GM23338 (cell line): ENCODE measurements around the gene ANO5. TPM values are rescaled to one million over a fixed set of nuclear protein-coding genes. Genes with fewer than 3 reads are reported as not detected.

Experiments used
- ATAC-seq: fragments of 200-7000 bp; cut with Tn5 transposase; 3 replicates; pipeline ENCODE4 v1.9.1; 2020
- DNase-seq: peaks from one replicate; pipeline ENCODE4 v3.0.0-alpha.2; 2015; ENCODE audit warnings: low spot score
- H2AFZ ChIP-seq: fragments of 200-600 bp; sonication (generic); 2 replicates; pipeline ENCODE4 v1.8.0; 2016; ENCODE audit warnings: antibody characterized with exemption, mild to moderate bottlenecking, moderate library complexity
- H3F3A ChIP-seq: fragments of 200-600 bp; sonication (generic); replicated peaks from 2 replicates; pipeline ENCODE4 v1.8.0; 2017; ENCODE audit warnings: antibody characterized with exemption, mixed run types, low read depth
- H3K27ac ChIP-seq: fragments of 200-600 bp; sonication (generic); 2 replicates; pipeline ENCODE4 v1.6.1; 2016; ENCODE audit warnings: low read depth
- H3K27me3 ChIP-seq: fragments of 200-600 bp; sonication (generic); 2 replicates; pipeline ENCODE4 v1.8.0; 2016; ENCODE audit warnings: mild to moderate bottlenecking, mixed run types, moderate library complexity; ENCODE audit not compliant: insufficient read depth
- H3K36me3 ChIP-seq: fragments of 200-600 bp; sonication (generic); 2 replicates; pipeline ENCODE4 v1.8.0; 2016; ENCODE audit warnings: mild to moderate bottlenecking; ENCODE audit not compliant: insufficient read depth
- H3K4me1 ChIP-seq: fragments of 200-600 bp; sonication (generic); 2 replicates; pipeline ENCODE4 v1.8.0; 2016; ENCODE audit warnings: mild to moderate bottlenecking, moderate library complexity; ENCODE audit not compliant: insufficient read depth
- H3K4me2 ChIP-seq: fragments of 200-600 bp; sonication (generic); 2 replicates; pipeline ENCODE4 v1.7.1; 2017; ENCODE audit warnings: mixed run types
- H3K4me3 ChIP-seq: fragments of 200-600 bp; sonication (generic); 2 replicates; pipeline ENCODE4 v1.6.1; 2016; ENCODE audit warnings: mixed run types
- H3K79me2 ChIP-seq: fragments of 200-600 bp; sonication (generic); replicated peaks from 2 replicates; pipeline ENCODE4 v1.8.0; 2017; ENCODE audit warnings: mild to moderate bottlenecking; ENCODE audit not compliant: insufficient read depth
- H3K9me2 ChIP-seq: fragments of 200-600 bp; sonication (generic); 2 replicates; pipeline ENCODE4 v1.8.0; 2017; ENCODE audit not compliant: insufficient read depth
- H4K20me1 ChIP-seq: fragments of 200-600 bp; sonication (generic); replicated peaks from 2 replicates; pipeline ENCODE4 v1.8.0; 2017; ENCODE audit warnings: mild to moderate bottlenecking; ENCODE audit not compliant: insufficient read depth
- H3K27ac Mint-ChIP-seq: 2 replicates; pipeline ENCODE4 v1.8.0; 2020; ENCODE audit warnings: inconsistent platforms, mild to moderate bottlenecking, moderate library complexity, mixed read lengths
- H3K27me3 Mint-ChIP-seq: 3 replicates; pipeline ENCODE4 v1.8.0; 2022; ENCODE audit warnings: low read depth, mild to moderate bottlenecking, moderate library complexity, mixed read lengths, inconsistent platforms; ENCODE audit not compliant: insufficient read depth, poor library complexity
- H3K36me3 Mint-ChIP-seq: 3 replicates; pipeline ENCODE4 v1.8.0; 2021; ENCODE audit warnings: low read depth, mild to moderate bottlenecking, inconsistent platforms, moderate library complexity, mixed read lengths
- H3K4me1 Mint-ChIP-seq: 3 replicates; pipeline ENCODE4 v1.8.0; 2020; ENCODE audit warnings: mild to moderate bottlenecking, inconsistent platforms, mixed read lengths
- H3K4me3 Mint-ChIP-seq: 3 replicates; pipeline ENCODE4 v1.8.0; 2021; ENCODE audit warnings: moderate library complexity, mild to moderate bottlenecking, inconsistent platforms, mixed read lengths
- H3K9me3 Mint-ChIP-seq: 3 replicates; pipeline ENCODE4 v1.8.0; 2020; ENCODE audit warnings: moderate library complexity, mild to moderate bottlenecking, inconsistent platforms, mixed read lengths
- CREB1 ChIP-seq: fragments of 250-450 bp; sonication (Bioruptor Pico); IDR thresholded peaks from 2 replicates; pipeline ENCODE4 v1.5.0; 2020; ENCODE audit warnings: low read depth, mild to moderate bottlenecking, moderate library complexity
- ETS1 ChIP-seq: IDR thresholded peaks from 2 replicates; pipeline ENCODE4 v1.6.1; 2016; ENCODE audit warnings: antibody characterized with exemption
- EZH2 ChIP-seq: fragments of 200-600 bp; sonication (generic); IDR thresholded peaks from one replicate; pipeline ENCODE4 v1.8.0; 2017; ENCODE audit warnings: antibody characterized with exemption, mild to moderate bottlenecking, low read depth; ENCODE audit not compliant: unreplicated experiment
- EZH2phosphoT487 ChIP-seq: fragments of 200-600 bp; sonication (generic); IDR thresholded peaks from one replicate; pipeline ENCODE4 v1.8.1; 2018; ENCODE audit warnings: antibody characterized with exemption; ENCODE audit not compliant: unreplicated experiment
- JUNB ChIP-seq: IDR thresholded peaks from one replicate; pipeline ENCODE4 v1.6.1; 2016; ENCODE audit warnings: antibody characterized with exemption; ENCODE audit not compliant: unreplicated experiment
- NANOG ChIP-seq: IDR thresholded peaks from 2 replicates; pipeline ENCODE4 v1.6.1; 2016; ENCODE audit warnings: antibody characterized with exemption, borderline replicate concordance
- REST ChIP-seq: IDR thresholded peaks from one replicate; pipeline ENCODE4 v1.6.1; 2018; ENCODE audit warnings: antibody characterized with exemption; ENCODE audit not compliant: unreplicated experiment
- STAT1 ChIP-seq: IDR thresholded peaks from one replicate; pipeline ENCODE4 v1.6.1; 2016; ENCODE audit warnings: antibody characterized with exemption; ENCODE audit not compliant: unreplicated experiment
- ZNF114 ChIP-seq: fragments of 250-450 bp; sonication (Bioruptor Pico); IDR thresholded peaks from 2 replicates; pipeline ENCODE4 v1.5.0; 2020; ENCODE audit warnings: mild to moderate bottlenecking, moderate library complexity
- ZNF331 ChIP-seq: fragments of 250-450 bp; sonication (Bioruptor Pico); IDR thresholded peaks from 2 replicates; pipeline ENCODE4 v1.5.0; 2020; ENCODE audit warnings: low read depth, mild to moderate bottlenecking, moderate library complexity
- ZNF462 ChIP-seq: fragments of 250-450 bp; sonication (Bioruptor Pico); IDR thresholded peaks from 2 replicates; pipeline ENCODE4 v1.5.0; 2020; ENCODE audit warnings: mild to moderate bottlenecking, moderate library complexity
- polyA plus RNA-seq: library from polyadenylated mRNA; unstranded; fragments of >200 nt; fragmentation: Nextera tagmentation; extraction: Ambion mirVana; gene quantifications from 2 replicates; pipeline ENCODE4 v1.2.1, GENCODE V29; 2016
- total RNA-seq: library from RNA; depleted of rRNA; stranded (reverse); fragments of >200 nt; shearing (Covaris generic); gene quantifications from 2 replicates; pipeline ENCODE4 v1.2.3, GENCODE V29; 2014

The ANO5 gene
- total and polyA plus RNA-seq, 2 experiments from 2014 or later, result 1.8 to 8.3 TPM

GRCh38 chr11:22249871-22250270, 57.0 kb downstream of the ANO5 start (continued):
- TF ChIP-seq ZNF462, result no peak
- no peak for TF ChIP-seq EZH2phosphoT487
- no peak for TF ChIP-seq ZNF114 (CRISPR knock-in tag)
- no peak for TF ChIP-seq STAT1
- no peak for TF ChIP-seq ZNF331 (CRISPR knock-in tag)
- TF ChIP-seq ETS1, result no peak
- TF ChIP-seq NANOG, result no peak

- Mint-ChIP-seq H3K9me3 (no peaks in the 10 kb centered on the region), H3K27ac (no peak overlapping the region), H3K27me3 (no peaks in the 10 kb centered on the region), H3K36me3 (no peaks in the 10 kb centered on the region), H3K4me1 (no peaks in the 10 kb centered on the region), H3K4me3 (no peak overlapping the region)
- no peak overlapping the region for H2AFZ ChIP-seq
- no peak overlapping the region for H3K27ac ChIP-seq
- no peak overlapping the region for H3K4me3 ChIP-seq
- no peaks in the 10 kb centered on the region for H3K9me2 ChIP-seq
- H4K20me1 ChIP-seq, result no peaks in the 10 kb centered on the region
- DNase-seq (no peak), ATAC-seq (no peak)
- H3K79me2 ChIP-seq, result no peaks in the 10 kb centered on the region
- no peaks in the 10 kb centered on the region for H3K4me1 ChIP-seq
- no peak overlapping the region for H3K4me2 ChIP-seq
- no peaks in the 10 kb centered on the region for H3F3A ChIP-seq
- H3K27me3 ChIP-seq, result no peaks in the 10 kb centered on the region
- H3K36me3 ChIP-seq, result no peaks in the 10 kb centered on the region
- no peak for TF ChIP-seq CREB1
- no peak for TF ChIP-seq EZH2
- TF ChIP-seq STAT1, result no peak
- no peak for TF ChIP-seq REST
- no peak for TF ChIP-seq ZNF331 (CRISPR knock-in tag)
- TF ChIP-seq EZH2phosphoT487, result no peak
- no peak for TF ChIP-seq JUNB
Measured at GRCh38 chr11:22256876-22257275, 64.0 kb downstream of the ANO5 start.
